NAMALWA (cell line): ENCODE data around the gene PCSK6.

Source experiments
- DNase-seq: peaks from one replicate; pipeline ENCODE4 v3.0.0-alpha.2; 2015; ENCODE audit warnings: low spot score

The PCSK6 gene

GRCh38 chr15:101498717-101499480 lies 9.4 kb upstream of the PCSK6 start:
- DNase-seq, result no peak

GRCh38 chr15:101498076-101498716 lies 8.7 kb upstream of the PCSK6 start:
- no peak for DNase-seq

- DNase-seq, result no peak
Observed at GRCh38 chr15:101497484-101498034, 8.1 kb upstream of the PCSK6 start.

- DNase-seq, result no peak
Observed at GRCh38 chr15:101497017-101497416, 7.5 kb upstream of the PCSK6 start.

- DNase-seq, result no peak
Observed at GRCh38 chr15:101496198-101496986, 6.9 kb upstream of the PCSK6 start.

GRCh38 chr15:101495334-101496197 lies 6.1 kb upstream of the PCSK6 start:
- DNase-seq, result no peak

- no peak for DNase-seq
Observed at GRCh38 chr15:101494251-101494796, 4.8 kb upstream of the PCSK6 start.

GRCh38 chr15:101492766-101493692 lies 3.5 kb upstream of the PCSK6 start:
- DNase-seq, result peak; percentile 17

- DNase-seq, result no peak
Observed at GRCh38 chr15:101491734-101492640, 2.5 kb upstream of the PCSK6 start.

GRCh38 chr15:101490922-101491733 lies 1.6 kb upstream of the PCSK6 start:
- DNase-seq, result no peak

- no peak for DNase-seq
Observed at GRCh38 chr15:101490408-101490891, 943 bp upstream of the PCSK6 start.

GRCh38 chr15:101489237-101489598 lies 289 bp downstream of the PCSK6 start:
- no peak for DNase-seq

GRCh38 chr15:101488300-101489164 lies 975 bp downstream of the PCSK6 start:
- DNase-seq, result no peak

- DNase-seq, result no peak
Observed at GRCh38 chr15:101486696-101487459, 2.6 kb downstream of the PCSK6 start.

GRCh38 chr15:101483462-101483861 lies 6.0 kb downstream of the PCSK6 start:
- DNase-seq, result no peak
